CD4-positive, alpha-beta T cell (primary cell): Measurements from ENCODE around the gene NEK10. TPM values are rescaled to one million over a fixed set of nuclear protein-coding genes. Genes with fewer than 3 reads are reported as not detected.
"Not testable (repeated sequence)": the region's sequence is repeated elsewhere in the genome, so short reads cannot be mapped to it uniquely, and the experiment has no call there.

ENCODE experiments used
- ATAC-seq: fragments of 200-7000 bp; cut with Tn5 transposase; one replicate; pipeline ENCODE4 v1.10.0; 2022; ENCODE audit warnings: mild to moderate bottlenecking; ENCODE audit not compliant: poor library complexity
- CTCF ChIA-PET: fragments of 350-600 bp; sonication (Branson Sonifier 250); formaldehyde crosslinking; loops from one replicate; lab custom pipeline; 2021; ENCODE audit warnings: antibody characterized with exemption, inconsistent platforms; lab: Charles Lee
- POLR2A ChIA-PET: fragments of 350-600 bp; sonication (Branson Sonifier 250); formaldehyde crosslinking; loops from one replicate; lab custom pipeline; 2021; ENCODE audit warnings: antibody characterized with exemption, inconsistent platforms; lab: Charles Lee
- DNase-seq, 14 experiments: peaks; one replicate each; pipeline ENCODE4 v3.0.0-alpha.2; 2013 to 2020; ENCODE audit warnings: mixed read lengths in 2 of 14
- H3K27ac ChIP-seq, 2 donors: one replicate each; pipeline versions ENCODE4 v1.5.1 to v1.7.0; 2013; ENCODE audit warnings: low read length in 2 of 2, low read depth in 1 of 2, mild to moderate bottlenecking in 1 of 2
- H3K27me3 ChIP-seq, 2 experiments: 1 replicate in 1 of 2; 2 replicates in 1 of 2; pipeline versions ENCODE4 v1.6.1 to v1.7.0; 2013; ENCODE audit warnings: low read length in 2 of 2, control low read depth in 1 of 2, mild to moderate bottlenecking in 1 of 2, moderate library complexity in 1 of 2; ENCODE audit not compliant: insufficient read depth in 2 of 2, control insufficient read depth in 1 of 2
- H3K36me3 ChIP-seq: one replicate; pipeline ENCODE4 v1.6.1; 2013; ENCODE audit warnings: low read length, control low read depth; ENCODE audit not compliant: insufficient read depth
- H3K4me1 ChIP-seq: one replicate; pipeline ENCODE4 v1.6.1; 2013; ENCODE audit warnings: low read length, control low read depth; ENCODE audit not compliant: insufficient read depth
- H3K4me3 ChIP-seq: one replicate; pipeline ENCODE4 v1.5.1; 2013; ENCODE audit warnings: mild to moderate bottlenecking, low read length, moderate library complexity
- H3K9me3 ChIP-seq, 2 experiments: 1 replicate in 1 of 2; 2 replicates in 1 of 2; pipeline versions ENCODE4 v1.6.1 to v1.7.0; 2013; ENCODE audit warnings: low read length in 2 of 2, mild to moderate bottlenecking in 2 of 2, control low read depth in 1 of 2, moderate library complexity in 1 of 2; ENCODE audit not compliant: control insufficient read depth in 1 of 2, insufficient read depth in 1 of 2
- H3K27ac Mint-ChIP-seq: one replicate; pipeline ENCODE4 v1.8.0; 2020; ENCODE audit warnings: mixed read lengths
- H3K27me3 Mint-ChIP-seq: one replicate; pipeline ENCODE4 v1.8.0; 2021; ENCODE audit warnings: mixed read lengths
- H3K36me3 Mint-ChIP-seq: one replicate; pipeline ENCODE4 v1.8.0; 2021; ENCODE audit warnings: low read depth, mixed read lengths
- H3K4me1 Mint-ChIP-seq: one replicate; pipeline ENCODE4 v1.8.0; 2021; ENCODE audit warnings: low read depth, mixed read lengths
- H3K4me3 Mint-ChIP-seq: one replicate; pipeline ENCODE4 v1.8.0; 2020; ENCODE audit warnings: mild to moderate bottlenecking, mixed read lengths
- H3K9me3 Mint-ChIP-seq: one replicate; pipeline ENCODE4 v1.8.0; 2020; ENCODE audit warnings: mixed read lengths
- CTCF ChIP-seq: fragments of 200-600 bp; IDR thresholded peaks from one replicate; pipeline ENCODE4 v1.8.0; 2022; ENCODE audit warnings: antibody characterized with exemption, mild to moderate bottlenecking
- intact Hi-C, 2 experiments: fragments of 100-400 bp; cut with DNase I in 1 of 2; cut with micrococcal nuclease in 1 of 2; formaldehyde crosslinking; loops; one replicate each; pipeline versions ENCODE4 v1.15.1 to v1.9.0; 2023 to 2025; cut with DNase I, micrococcal nuclease
- total RNA-seq, 174 experiments: library from RNA in 2 of 174; stranded (reverse) in 2 of 174; gene quantifications; one replicate each; pipeline ENCODE4 v1.2.3 and lab custom pipeline; 2021 to 2026

NEK10 gene
- total RNA-seq, 2 experiments from 2014 or later: 0.61 to 0.77 TPM

DNA sequence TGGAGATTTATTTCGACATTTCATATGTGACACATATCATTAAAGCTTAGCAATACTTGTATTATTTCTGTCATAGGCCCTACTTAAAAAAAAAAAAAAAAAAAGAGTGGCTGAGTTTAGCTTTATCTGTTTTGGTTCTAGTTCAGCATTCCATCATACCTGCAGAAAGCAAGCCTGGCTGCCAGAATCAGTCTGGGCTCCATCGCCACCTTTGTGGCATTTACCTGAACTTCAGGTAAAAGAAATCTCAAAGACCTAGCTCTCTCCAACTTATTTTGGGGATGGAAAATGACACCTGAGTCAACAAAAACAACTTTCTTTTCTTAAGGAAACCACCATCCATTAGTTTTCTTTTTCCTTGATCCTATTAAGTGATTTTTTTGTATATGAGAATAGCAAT lies 82.1 kb downstream of the NEK10 start:
- Mint-ChIP-seq H3K9me3 (peaks cover under 1% of the 10 kb centered on the region), H3K36me3 (no peaks in the 10 kb centered on the region), H3K27ac (no peak overlapping the region), H3K4me1 (no peaks in the 10 kb centered on the region), H3K4me3 (no peak overlapping the region), H3K27me3 (no peaks in the 10 kb centered on the region)
- Histone ChIP-seq H3K4me3 (no peak overlapping the region), H3K27me3 (no peaks in the 10 kb centered on the region), H3K9me3 (peaks cover 0 to 5% of the 10 kb centered on the region in 2 experiments), H3K4me1 (no peaks in the 10 kb centered on the region), H3K27ac (no peak overlapping the region), H3K36me3 (no peaks in the 10 kb centered on the region)
- no peak for TF ChIP-seq CTCF
- intact Hi-C loops: no loop called here
- ATAC-seq: no peak
- POLR2A ChIA-PET: no interaction called here
- CTCF ChIA-PET: interaction anchor here (0.7 to 0.9 kb wide), 2 partner anchors 32 to 382 kb away, joined by 3 read pairs; no protein-coding TSS in a partner anchor
- no peak for DNase-seq

DNA sequence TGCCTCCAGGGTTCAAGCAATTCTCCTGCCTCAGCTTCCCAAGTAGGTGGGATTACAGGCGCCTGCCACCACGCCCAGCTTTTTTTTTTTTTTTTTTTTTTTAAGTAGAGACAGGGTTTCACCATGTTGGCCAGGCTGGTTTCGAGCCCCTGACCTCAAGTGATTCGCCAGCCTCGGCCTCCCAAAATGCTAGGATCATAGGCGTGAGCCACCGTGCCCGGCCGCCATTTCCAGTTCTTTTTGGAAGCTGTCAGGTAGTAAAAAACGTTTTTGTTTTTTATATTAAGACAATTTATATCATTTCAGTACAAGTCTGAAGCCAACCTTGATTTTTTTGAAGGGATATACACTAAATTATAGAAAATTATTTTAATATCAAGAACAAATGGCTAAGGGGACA lies 82.7 kb downstream of the NEK10 start:
- H3K27me3 ChIP-seq, H3K9me3 Mint-ChIP-seq, H3K4me3 Mint-ChIP-seq, H3K36me3 Mint-ChIP-seq, H3K9me3 ChIP-seq, intact Hi-C loops, H3K27ac ChIP-seq, H3K27ac Mint-ChIP-seq, H3K4me1 ChIP-seq, H3K4me1 Mint-ChIP-seq, H3K4me3 ChIP-seq, H3K36me3 ChIP-seq, DNase-seq, ATAC-seq, H3K27me3 Mint-ChIP-seq: not testable (repeated sequence)
- ChIA-PET CTCF (interaction anchor here (0.7 kb wide), 1 partner anchor 382 kb away, joined by 3 read pairs; no protein-coding TSS in a partner anchor), POLR2A (interaction anchor here (0.6 kb wide), 1 partner anchor 38 kb away, joined by 3 read pairs; no protein-coding TSS in a partner anchor)

DNA sequence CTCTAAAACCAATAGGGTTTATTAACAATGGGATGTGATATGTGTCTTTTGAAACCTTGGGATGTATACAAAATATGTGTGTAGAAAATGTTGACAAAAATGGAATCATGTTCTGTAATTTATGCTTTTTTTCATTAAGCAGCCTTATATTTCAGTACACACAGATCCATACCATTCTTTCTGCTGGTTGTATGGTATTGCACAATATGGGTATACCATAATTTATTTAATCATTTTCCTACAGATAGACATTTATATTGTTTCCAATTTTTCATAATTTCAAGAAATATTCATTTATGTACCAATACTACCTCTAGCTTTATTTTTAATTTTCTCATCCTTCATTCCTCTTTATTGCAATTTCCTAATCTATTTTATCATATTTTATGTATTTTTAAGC lies 83.5 kb downstream of the NEK10 start:
- POLR2A ChIA-PET: interaction anchor here (0.6 kb wide), 1 partner anchor 39 kb away, joined by 3 read pairs; no protein-coding TSS in a partner anchor
- intact Hi-C loops: no loop called here
- CTCF ChIA-PET: interaction anchor here (0.6 kb wide), 3 partner anchors 16 to 184 kb away, joined by 3 to 4 read pairs (median 3); no protein-coding TSS in a partner anchor
- ATAC-seq: no peak
- Histone ChIP-seq H3K4me3 (no peak overlapping the region), H3K9me3 (peaks cover 0 to 5% of the 10 kb centered on the region in 2 experiments), H3K27ac (no peak overlapping the region), H3K27me3 (no peaks in the 10 kb centered on the region), H3K4me1 (no peaks in the 10 kb centered on the region), H3K36me3 (no peaks in the 10 kb centered on the region)
- Mint-ChIP-seq H3K27me3 (no peaks in the 10 kb centered on the region), H3K9me3 (peaks cover 8% of the 10 kb centered on the region), H3K36me3 (no peaks in the 10 kb centered on the region), H3K4me3 (no peak overlapping the region), H3K4me1 (no peaks in the 10 kb centered on the region), H3K27ac (no peak overlapping the region)
- DNase-seq: no peak
- no peak for TF ChIP-seq CTCF

DNA sequence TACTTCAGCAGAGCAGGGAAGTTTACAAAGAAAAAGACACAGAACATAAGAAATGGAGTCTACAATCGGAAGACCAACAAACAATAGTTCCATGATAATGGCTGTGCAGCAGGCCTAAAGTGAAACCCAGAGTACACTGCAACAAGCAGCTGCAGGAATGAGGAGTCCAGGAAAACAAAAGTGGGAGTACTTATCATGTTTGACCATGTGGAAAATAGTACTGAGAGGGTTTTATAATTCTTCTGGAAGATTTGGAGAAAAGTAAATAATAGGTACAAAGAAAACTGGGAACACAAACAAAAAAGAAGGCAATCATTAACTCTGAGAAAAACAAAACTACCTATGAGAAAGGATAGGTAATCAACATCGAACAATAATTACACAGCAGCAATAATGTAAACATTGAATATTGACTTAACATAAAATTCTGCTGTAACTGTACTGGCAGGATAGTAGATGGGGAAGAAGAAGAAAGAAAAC lies 87.5 kb downstream of the NEK10 start:
- POLR2A ChIA-PET: no interaction called here
- intact Hi-C loops: no loop called here
- Mint-ChIP-seq H3K36me3 (no peaks in the 10 kb centered on the region), H3K4me1 (no peaks in the 10 kb centered on the region), H3K27ac (no peak overlapping the region), H3K9me3 (peaks cover 8% of the 10 kb centered on the region), H3K4me3 (no peak overlapping the region), H3K27me3 (no peaks in the 10 kb centered on the region)
- no peak overlapping the region for H3K4me3 ChIP-seq
- no peaks in the 10 kb centered on the region for H3K36me3 ChIP-seq
- ATAC-seq: no peak
- no peak for DNase-seq
- no peak for TF ChIP-seq CTCF
- no peaks in the 10 kb centered on the region for H3K27me3 ChIP-seq
- no peak overlapping the region for H3K27ac ChIP-seq
- CTCF ChIA-PET: no interaction called here
- H3K9me3 ChIP-seq: peaks cover 0 to 5% of the 10 kb centered on the region in 2 experiments
- H3K4me1 ChIP-seq: no peaks in the 10 kb centered on the region
